ENCODE data around the gene STXBP1. TPM values are rescaled to one million over a fixed set of nuclear protein-coding genes. Genes with fewer than 3 reads are reported as not detected.

Gene STXBP1
- total and polyA plus RNA-seq, 9 of the 15 experiments (the other 6 are each of a cell fraction or from before 2014, with no cell fraction given) = 4.6 to 35.1 (median 9.7) TPM

GRCh38 chr9:127651697-127652610 lies 39.9 kb downstream of the STXBP1 start (continued):
- TF ChIP-seq ZNF316 (IDR thresholded peaks at IDR 0.05) = peak; percentile 25; the same call in 1 of the 2 replicates
- 0 out of 2 replicates have a peak, but pooled peaks have one; percentile 9 for TF ChIP-seq HMBOX1 (IDR thresholded peaks at IDR 0.05)
- TF ChIP-seq SMARCA4 (IDR thresholded peaks at IDR 0.05) = peak; percentile 71
- TF ChIP-seq RFX1 (IDR thresholded peaks at IDR 0.05) = peak; percentile 5; the same call in 1 of the 2 replicates
- TF ChIP-seq KDM1A (IDR thresholded peaks at IDR 0.05) = peak in 1 of 2 experiments; percentile 26; a peak in 1 of 4 replicates
- TF ChIP-seq GATAD2B (IDR thresholded peaks at IDR 0.05; ENCODE audit: borderline replicate concordance) = 0 out of 2 replicates have a peak, but pooled peaks have one; percentile 24
- no peak for TF ChIP-seq SRSF1 (IDR thresholded peaks at IDR 0.05; ENCODE audit: low read depth, low read length)
- no peak for TF ChIP-seq PHB (CRISPR knock-in tag; IDR thresholded peaks at IDR 0.05)
- TF ChIP-seq KLF16 (IDR thresholded peaks at IDR 0.05) = peak; percentile 51; the same call in 1 of the 2 replicates
- no peak for TF ChIP-seq FUS (optimal IDR thresholded peaks at IDR 0.05; ENCODE audit: low read depth, low read length)
- no peak for TF ChIP-seq PPARD (CRISPR knock-in tag; IDR thresholded peaks at IDR 0.05)
- TF ChIP-seq MXD1 (CRISPR knock-in tag; IDR thresholded peaks at IDR 0.05; ENCODE audit: borderline replicate concordance, poor library complexity, severe bottlenecking) = no peak
- TF ChIP-seq ZNF146 (CRISPR knock-in tag; IDR thresholded peaks at IDR 0.05; ENCODE audit: unreplicated experiment) = no peak
- TF ChIP-seq EP300 (IDR thresholded peaks at IDR 0.05; ENCODE audit: low read length) = peak; percentile 90
- TF ChIP-seq ELF4 (CRISPR knock-in tag; IDR thresholded peaks at IDR 0.05) = no peak
- TF ChIP-seq KHSRP (IDR thresholded peaks at IDR 0.05) = no peak
- TF ChIP-seq TCF3 (CRISPR knock-in tag; IDR thresholded peaks at IDR 0.05) = peak; percentile 89
- no peak for TF ChIP-seq E2F4 (CRISPR knock-in tag; IDR thresholded peaks at IDR 0.05; ENCODE audit: low read depth)
- TF ChIP-seq MTA2 (IDR thresholded peaks at IDR 0.05; ENCODE audit: low read depth) = peak; percentile 67
- TF ChIP-seq YY1 (IDR thresholded peaks at IDR 0.05; ENCODE audit: borderline replicate concordance in 1 of 3, control insufficient read depth in 1 of 3, extremely low read depth in 1 of 3, insufficient read depth in 3 of 3, insufficient read length in 1 of 3, insufficient replicate concordance in 2 of 3, low read depth in 1 of 3, low read length in 2 of 3) = no peak
- TF ChIP-seq DEAF1 (CRISPR knock-in tag; IDR thresholded peaks at IDR 0.05) = no peak
- no peak for TF ChIP-seq THAP12 (CRISPR knock-in tag; IDR thresholded peaks at IDR 0.05)

Data from K562 (cell line).